HG02798 (cell line): ENCODE data around the gene SEMA3B.
A peak's percentile ranks its signal among the peaks of the same experiment; 100 is the strongest.
"Not testable (repeated sequence)": the region's sequence is repeated elsewhere in the genome, so short reads cannot be mapped to it uniquely, and the experiment has no call there.

ENCODE experiments used
- ATAC-seq: cut with Tn5 transposase; IDR thresholded peaks from one replicate; pipeline ENCODE4 v1.9.1; 2021; ENCODE audit warnings: mild to moderate bottlenecking; ENCODE audit not compliant: unreplicated experiment, poor library complexity

SEMA3B gene

DNA sequence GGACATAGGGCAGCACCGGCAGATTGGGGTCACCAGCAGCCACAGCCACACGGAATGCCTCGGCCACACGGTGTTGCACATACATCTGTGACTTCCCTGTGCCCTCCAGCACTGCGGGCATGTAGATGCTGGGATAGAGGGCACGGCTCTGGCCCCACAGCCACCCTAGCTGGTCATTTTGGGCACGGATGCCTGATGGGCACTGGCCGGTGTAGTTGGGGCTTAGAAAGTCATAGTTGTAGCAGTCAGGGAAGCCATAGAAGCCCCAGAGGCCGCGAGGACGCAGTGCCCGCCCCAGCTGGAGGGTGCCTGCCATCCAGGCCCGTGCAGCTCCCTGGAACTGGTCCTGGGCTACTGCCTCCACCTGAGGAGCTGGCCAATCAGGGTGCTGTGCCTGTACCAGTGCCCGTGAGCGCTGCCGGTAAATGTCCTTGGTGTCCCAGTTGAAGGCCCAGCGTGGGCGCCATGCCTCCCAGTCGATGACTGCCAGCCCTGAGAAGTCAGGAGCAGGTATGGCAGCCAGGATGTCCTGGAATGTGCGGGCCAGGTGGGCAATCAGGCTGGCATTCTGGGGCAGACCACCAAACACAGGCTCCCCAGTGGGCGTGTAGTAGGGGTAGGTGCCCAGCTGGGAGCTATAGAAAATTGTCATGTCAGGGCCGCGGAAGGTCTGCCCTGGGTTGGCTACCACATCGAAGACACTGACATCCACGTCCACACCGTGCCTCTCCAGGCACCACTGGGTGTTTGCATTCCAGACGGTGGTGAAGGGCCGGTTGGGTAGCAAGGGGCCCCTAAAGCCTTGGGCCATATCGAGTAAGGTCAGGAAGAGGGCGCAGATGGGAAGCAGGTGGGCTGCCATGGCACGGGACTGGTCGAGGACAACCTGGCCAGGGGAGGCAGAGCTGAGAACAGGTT, 33.4 kb downstream of the SEMA3B start:
- ATAC-seq = no peak

DNA sequence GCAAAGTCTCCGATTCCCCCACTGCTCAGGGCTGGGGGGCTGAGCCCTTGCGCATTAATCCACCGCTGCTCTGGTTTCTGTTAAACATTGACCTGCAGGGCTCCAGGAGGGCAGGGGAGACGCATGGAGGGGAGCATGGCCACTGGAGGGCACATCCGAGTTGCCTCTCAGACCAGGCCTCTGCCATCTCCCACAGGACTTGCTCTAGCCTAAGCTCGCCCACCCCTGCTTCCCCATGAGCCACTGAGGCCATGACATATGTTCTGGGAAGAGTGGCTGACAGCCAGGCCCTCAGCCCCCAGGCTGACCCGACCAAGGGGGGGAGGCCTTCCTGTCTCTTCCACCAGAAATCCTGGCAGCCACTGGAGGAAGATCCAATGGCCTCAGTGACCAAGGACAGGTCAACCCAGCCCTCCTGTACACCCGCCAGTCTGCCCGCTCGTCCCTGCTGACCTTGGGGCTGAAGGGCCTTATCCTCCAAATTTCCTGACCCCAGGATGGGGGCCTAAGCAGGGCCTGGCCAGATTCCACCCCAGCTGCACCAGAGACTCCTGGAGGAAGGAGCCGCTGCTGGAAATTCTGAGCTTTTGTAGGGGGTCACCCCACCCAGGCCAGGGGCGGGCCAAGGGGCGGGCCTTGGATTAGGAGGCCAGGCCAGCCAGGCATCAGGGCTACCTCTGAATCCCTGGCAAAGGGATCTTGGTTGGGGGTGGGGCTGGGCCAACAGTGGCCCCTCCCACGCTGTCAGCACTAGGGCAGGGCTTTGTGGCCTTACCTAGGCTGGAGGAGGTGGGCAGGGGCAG, 34.3 kb downstream of the SEMA3B start, which contains the start of gene HYAL1:
Gene HYAL1 (minus strand): TSS at position 562 of the 803 bp plus-strand sequence. CDS start 618 bp downstream, outside the sequence.
- no peak for ATAC-seq

DNA sequence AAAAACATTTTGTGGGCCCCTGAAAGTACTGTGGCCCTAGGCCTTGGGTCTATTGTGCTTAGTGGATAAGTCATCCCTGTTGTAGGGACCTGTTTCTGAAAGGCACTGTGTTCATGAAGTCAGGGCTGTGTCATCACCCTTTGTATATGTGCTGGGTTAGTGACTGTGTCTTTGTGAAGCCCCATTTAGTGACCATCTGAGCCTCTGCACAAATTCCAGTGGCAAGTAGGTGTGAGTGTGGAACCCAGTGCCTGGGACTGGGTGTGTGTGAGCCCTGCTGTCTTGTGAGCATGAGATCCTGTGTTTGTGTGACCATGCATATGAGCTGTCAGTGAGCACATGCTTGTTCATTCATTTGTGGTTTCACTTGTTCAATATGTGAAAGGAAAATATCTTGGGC, 35.7 kb downstream of the SEMA3B start:
- no peak for ATAC-seq

DNA sequence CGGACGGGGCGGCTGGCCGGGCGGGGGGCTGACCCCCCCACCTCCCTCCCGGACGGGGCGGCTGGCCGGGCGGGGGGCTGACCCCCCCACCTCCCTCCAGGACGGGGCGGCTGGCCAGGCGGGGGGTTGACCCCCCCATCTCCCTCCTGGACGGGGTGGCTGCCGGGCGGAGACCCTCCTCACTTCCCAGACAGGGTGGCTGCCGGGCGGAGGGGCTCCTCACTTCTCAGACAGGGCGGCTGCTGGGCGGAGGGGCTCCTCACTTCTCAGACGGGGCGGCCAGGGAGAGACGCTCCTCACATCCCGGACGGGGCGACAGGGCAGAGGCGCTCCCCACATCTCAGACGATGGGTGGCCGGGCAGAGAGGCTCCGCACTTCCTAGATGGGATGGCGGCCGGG, 43.1 kb downstream of the SEMA3B start:
- not testable (repeated sequence) for ATAC-seq

DNA sequence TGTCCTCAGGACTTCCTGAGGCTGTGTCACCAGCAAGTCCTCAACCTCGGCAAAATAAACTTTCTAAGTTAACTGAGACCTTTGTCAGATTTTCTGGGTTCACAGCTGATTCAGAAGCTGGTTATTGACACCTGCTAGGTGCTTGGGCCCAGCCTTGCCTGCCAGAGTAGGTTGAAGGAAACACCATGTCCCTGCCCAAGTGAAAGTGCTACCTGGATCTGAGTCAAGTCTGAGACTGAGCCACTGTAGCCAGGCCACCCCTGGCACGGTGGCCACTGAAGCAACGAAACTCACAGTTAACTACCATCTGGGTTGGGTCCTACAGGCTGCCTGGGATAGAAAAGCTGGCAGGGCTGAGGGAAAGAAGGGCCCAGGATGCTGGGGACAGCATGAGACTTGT, 45.4 kb downstream of the SEMA3B start:
- no peak for ATAC-seq

DNA sequence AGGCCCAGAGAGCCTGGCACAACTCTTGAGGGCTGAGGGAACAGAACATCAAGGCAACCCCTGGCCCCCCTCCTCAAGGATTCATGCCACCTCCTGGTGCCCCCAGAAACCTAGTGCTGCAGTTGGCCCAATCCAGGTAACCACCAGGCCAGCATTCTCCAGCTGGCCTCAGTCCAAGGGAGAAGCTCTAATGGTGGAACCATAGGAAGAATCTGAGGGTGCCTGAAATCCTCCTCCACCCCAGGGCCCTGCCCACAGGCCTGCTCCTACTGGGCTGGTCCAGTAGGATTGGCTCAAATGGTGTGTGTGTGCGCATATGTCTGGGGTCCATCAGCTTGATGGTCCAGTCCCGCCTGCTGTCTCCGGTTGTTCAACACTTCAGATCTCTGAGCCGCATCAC, 45.9 kb downstream of the SEMA3B start:
- ATAC-seq = no peak

DNA sequence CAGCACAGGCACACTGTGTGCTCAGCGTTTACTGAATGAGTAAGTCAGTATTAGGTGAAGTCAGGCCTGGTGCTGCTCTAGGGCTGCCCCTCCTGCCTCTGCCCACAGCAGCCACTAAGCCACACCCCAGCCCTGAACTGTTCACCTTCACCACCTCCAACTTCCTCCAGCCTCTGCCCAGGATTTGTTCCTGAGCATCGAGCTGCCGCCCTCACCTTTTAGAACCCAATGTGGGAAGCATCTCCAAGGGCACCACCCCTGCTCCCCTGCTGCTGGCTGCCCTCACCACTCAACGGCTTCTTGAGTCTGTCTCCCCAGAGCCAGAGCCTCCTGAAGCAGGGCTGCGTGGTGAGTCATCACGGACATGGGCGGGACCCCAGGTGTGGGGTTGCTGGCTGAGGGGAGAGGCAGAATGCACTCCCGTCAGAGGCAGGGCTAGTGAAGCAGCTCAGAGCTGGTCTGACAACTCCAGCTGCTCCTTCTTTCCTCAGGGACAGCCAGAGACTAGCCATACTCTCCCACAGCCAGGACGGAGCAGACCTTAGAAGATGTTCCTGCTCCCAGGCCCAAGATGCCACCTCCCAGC, 47.8 kb downstream of the SEMA3B start:
- ATAC-seq = no peak

DNA sequence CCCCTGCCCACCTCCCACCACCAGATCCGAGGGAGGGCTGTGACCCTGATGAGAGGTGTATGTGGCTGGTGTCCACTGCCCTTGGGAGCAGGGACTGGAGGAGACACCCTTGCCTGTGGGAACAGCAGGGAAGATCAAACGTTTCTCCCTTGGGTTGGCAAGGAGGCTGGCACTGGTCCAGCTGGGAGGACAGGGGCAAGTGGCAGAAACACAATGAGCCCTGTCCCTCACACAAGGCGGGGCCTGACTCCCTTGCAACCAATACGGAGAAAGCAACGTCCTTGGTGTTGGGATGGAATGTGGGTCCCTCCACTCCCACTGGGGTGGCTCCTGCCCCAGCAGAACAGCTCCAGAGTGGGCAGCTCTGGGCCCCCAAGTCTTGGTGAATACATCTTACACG, 48.4 kb downstream of the SEMA3B start:
- no peak for ATAC-seq

DNA sequence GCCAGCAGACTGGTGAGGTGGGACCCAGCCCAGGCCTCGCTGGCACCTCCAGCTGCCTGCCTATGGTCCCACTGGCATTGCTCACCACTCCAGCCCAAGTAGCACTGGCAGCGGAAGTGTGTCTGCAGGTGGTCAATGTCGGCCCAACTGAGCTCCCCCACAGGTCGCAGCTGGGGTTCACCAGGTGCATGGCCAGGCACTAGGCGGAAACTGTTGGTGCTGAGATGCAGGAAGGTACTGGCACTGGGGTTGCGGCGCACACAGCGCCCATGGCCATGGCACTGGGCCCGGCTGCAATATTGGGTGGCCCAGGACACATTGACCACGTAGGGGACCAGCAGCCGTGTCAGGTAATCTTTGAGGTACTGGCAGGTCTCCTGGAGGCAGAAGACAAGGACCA, 49.2 kb downstream of the SEMA3B start:
- ATAC-seq = no peak

DNA sequence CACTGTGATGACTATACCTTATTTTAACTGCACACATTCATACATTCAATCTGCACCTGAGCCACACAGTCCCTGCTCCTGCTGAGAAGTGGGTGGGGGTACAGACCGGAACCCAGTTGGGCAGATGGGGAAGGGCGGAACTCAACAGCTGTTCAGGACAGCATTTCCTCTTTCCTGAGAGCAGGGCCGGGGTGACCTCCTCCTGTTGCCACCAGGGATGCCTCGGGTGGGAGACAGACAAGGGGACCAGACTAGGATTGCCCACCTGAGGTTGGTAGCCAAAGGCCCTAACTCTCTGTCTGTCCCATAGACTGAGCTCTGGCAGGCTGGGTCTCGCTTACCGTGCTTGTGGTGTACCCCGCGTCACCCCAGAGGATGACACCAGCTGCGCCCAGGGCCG, 49.7 kb downstream of the SEMA3B start:
- ATAC-seq = no peak

DNA sequence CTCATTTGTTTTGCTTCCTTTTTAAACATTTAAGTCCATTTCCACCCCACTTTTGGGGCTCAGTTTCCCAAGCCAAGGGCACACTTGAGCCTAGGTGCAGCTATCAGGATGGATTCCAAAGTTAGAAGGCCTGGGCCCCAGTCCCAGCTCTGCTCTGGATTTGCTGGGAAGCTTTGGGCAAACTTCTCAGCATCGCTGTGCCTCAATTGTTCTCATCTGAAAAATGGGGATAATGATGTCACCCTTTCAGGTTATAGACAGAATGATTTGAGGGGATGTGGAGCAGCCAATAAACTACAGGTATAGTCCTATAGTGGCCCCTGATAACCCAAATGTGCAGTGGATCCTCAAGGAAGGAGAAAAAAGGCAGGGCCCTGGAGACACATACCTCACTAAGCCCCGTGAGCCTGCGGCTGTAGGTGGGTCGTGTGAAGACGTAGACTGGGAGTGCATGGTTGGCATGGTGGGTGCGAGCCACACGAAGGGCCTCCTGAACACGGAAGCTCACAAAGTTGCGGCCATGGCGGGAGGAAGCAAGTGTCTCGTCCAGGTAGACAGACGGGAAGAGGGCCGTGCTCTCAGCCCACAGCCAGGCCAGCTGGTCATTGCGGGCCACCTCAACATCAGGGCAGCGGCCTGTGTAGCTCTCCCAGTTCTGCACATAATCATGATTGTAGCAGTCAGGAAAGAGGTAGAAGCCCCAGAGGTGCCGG, 50.4 kb downstream of the SEMA3B start:
- ATAC-seq = no peak

DNA sequence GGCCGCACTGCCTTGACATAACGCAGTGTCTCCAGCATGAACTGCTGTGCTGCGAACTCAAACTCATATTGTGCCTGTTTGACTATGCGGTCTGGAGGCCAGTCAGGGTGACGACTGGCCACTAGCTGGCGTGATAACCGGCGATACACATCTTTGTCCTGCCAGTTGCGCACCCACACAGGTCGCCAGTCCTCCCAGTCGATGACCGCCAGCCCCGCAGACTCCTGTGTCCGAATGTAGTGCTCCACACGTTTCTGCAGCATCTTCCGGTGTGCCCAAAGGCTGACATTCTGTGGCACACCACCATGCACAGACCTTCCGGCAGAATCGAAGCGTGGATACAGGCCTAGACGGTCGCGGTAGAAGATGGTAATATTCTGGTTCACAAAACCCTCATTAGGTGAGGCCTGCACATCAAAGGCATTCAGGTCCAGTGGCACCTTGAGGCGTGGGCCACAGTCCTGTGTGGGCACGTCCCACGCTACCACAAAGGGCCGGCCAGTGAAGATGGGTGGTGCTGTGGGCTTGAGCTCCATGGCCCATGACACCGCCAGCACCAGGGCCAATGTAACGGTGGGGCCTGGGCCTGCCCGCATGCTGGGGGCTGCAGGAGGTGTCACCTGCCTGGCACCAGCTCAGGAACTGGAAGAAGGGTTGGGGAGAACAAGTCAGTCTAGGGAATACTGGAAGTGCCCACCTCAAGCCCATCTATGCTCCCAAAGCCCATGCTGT, 51.1 kb downstream of the SEMA3B start:
- ATAC-seq = no peak

DNA sequence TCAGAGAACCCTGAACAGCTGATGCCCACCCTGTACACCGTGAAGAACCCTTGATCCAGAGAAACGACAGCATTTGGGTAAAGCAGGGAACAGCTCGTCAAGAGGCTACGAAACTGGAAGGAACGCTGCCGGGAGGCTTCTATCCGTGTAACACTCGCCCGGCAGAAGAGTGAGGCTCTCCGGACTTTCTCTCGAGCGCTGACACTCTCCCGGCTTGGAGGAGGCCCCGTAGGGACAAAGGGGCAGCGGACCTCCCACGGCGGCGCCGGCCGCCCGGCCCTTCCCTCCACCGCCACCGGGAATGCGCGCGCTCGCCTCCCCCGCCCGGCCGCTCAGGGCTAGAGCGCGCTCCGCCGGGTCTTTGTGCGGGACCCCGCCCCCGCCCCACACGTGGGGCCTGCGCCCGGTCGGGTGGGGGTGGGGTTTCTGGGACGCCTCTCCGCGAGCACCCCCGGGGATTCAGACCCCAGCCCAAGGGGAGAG, 51.9 kb downstream of the SEMA3B start:
- peak; percentile 62 for ATAC-seq

DNA sequence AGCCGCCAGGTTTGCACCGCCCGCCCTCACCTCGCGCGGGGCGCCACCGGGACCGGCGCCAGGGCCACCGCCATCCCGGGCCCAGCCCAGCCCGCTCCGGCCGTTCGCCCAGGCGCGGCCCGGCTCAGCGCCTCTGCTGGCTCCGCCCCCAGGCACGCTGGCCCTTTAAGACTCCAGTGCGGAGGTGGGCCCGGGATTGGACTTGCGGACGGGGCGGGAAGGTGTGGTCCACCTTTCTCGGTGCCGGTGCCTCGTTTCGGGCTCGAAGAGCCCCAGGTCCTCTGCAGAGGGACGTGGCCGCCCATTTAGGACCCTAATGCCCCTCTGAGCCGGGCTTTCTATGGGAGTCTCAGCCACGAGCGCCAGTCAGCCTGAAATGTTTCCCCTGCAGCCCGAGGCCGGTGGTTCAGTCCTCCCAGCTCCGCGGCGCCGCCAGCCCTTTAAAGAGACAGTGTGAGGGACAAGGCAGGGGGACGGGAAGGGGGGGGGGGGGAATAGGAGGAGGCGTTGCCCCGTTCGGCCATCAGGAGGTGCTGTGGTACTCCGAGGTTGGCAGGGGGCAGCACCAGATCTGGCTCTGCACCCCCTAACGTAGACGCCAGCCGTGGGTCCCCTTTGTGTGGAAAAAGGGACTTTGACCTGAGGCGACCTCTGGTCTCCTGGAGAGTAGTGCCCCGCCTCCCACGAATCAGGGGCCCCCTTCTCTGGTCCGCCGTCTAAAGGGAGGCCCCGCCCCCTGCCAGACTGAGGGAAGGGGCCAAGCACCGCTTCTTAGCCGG, 52.6 kb downstream of the SEMA3B start:
- ATAC-seq = peak; percentile 83

DNA sequence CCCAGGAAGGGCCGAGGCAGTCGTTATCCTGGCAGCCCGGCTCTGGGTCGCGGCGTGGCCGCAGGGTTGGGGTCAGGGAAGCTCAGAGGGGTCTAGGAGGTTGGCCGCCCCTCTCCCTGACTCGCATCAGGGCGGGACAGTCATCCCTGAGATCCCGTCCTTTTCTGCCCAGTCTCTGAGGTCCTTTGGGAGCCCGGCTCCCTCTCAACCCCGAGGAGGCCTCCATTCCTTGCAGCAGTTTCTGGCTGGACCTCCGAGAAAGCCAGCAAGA, 53.1 kb downstream of the SEMA3B start:
- ATAC-seq = no peak

DNA sequence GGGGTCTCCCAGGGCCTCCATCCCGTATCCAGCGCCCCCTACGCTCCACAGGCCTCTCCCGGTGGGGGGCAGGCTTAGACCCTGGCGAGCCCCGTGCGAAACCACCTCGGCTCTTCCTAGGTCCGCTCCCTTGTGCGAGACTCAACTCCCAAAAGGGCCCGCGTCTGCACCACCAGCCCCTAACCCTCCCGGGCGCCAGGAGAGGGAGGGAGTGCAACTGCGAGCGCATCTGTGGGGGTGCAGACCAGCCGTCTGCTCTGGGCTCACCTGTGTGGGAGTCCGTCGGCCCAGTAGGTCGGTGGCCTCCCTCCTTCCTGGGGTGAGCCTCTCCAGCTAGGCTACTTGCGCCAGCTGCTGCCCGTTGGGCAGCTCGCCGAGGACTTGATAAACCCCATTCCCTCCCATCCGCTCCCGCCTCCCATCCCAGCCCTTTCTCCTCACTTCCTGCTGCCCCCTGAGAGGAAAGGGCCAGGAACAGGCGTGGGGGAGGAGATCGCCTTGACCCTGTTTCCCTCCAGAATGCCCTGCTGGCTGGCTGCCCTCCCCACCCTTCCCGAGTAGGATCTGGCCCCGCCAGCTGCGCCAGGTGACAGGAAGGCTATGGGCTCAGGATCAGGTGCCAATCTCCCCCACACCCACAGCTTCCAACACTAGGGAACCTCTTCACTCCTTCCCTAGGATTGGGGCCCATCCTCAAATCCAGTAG, 53.6 kb downstream of the SEMA3B start, which contains the start of gene HYAL2:
Gene HYAL2 (minus strand): TSS at position 360 of the 706 bp plus-strand sequence. CDS start 2,256 bp downstream, outside the sequence.
- ATAC-seq = no peak

DNA sequence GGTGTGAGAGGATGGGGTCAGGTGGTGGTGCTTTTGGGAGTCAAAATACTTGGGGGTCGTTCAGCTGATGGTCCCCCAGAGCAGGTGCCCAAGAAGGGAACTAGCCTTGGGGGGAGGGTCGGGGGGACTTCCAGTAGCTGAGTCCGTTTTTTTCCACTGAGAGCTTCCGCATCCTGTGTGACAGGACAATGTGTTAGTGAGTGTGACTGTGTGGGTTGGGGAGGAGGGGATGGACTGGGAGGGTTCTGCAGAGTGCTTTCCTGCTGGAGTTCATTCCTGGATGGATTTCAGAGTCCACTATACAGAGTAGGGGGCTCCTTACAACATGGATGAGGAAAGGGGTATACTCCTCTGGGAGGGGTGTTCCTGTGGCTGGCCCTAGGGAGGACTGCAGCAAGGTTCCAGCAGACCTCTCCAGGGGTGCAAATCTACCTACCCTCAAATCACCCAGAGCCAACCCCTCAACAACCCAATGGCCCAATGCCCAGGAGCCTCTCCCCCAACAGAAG, 54.2 kb downstream of the SEMA3B start:
- ATAC-seq = no peak

DNA sequence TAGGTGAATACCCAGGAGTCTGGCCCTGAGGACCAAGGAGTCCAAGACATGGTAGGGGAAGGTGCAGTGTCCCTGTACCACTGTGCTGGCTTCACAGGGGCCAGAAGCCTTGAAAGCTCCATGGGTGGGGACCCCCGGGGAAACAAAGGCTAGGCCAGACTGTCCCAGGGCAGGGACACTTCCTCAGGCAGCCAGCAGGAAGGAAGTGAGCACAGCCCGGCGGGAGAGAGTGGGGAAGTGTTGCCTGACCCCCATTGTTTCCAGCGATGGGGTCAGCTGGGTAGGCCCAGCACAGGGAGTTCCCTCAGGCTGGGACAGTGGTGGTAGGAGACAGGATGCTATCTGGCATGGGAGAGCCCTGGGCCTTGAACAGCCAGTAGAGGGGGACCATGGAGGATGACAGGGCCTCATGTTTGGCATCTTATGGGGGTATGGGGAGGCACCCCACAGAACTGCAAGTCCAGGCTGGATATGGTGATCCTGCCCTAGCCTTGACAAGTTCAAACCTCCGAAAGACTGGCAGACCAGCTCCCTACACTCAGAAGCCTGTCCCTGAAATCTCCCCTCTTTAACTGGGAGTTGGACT, 54.8 kb downstream of the SEMA3B start:
- no peak for ATAC-seq
